Measurements from ENCODE around the gene TUBGCP4.
"Not testable (repeated sequence)": the region's sequence is repeated elsewhere in the genome, so short reads cannot be mapped to it uniquely, and the experiment has no call there.

Gene TUBGCP4

GRCh38 chr15:43370975-43371974 lies at the start of gene TUBGCP4, which contains the start of gene ZSCAN29:
Gene TUBGCP4, plus strand, starts transcription at chr15:43371101. Its CDS starts 254 bp downstream, at chr15:43371355.
Gene ZSCAN29, minus strand, starts transcription at chr15:43371043. Its CDS starts 1,130 bp downstream, at chr15:43369913.
- peak; percentile 56 to 59 for DNase-seq (ENCODE audit: low read depth in 2 of 2)

DNA sequence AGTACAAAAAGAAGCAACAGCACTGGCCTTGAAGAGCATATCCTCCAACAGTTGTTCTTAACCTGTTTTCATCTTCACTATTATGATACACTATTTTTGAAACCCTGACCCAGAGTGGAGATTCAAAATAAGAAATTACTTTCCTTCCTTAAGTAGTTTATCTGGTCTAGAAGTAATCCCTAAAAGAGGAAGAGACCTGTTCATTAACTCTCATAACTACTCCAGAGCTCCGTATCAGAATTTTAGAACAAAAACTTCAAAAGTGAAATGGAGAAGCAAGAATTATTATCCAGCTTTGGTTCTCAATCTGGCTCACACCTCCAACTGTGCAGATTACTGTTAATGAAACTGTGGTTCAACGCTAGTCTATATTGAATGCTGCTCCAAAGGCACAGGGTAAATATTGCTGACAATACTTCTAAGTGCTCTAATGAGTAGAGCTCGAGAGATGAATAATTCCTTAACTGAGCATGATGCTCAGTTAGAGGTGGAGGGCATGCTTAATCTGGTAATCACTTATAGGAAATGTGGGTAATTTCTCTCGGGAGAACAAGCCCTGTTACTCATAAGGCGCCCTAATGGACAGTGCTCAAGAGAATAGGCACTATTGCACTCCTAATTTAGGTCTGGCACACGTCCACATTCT lies 45.7 kb upstream of the TUBGCP4 start:
- no peak for DNase-seq (ENCODE audit: low read depth in 2 of 2)

GRCh38 chr15:43329217-43329959 lies 41.5 kb upstream of the TUBGCP4 start:
- DNase-seq (ENCODE audit: low read depth in 2 of 2), result peak in 1 of 2 donors; percentile 0

GRCh38 chr15:43329960-43330779 lies 40.7 kb upstream of the TUBGCP4 start, which contains the start of gene LCMT2:
Gene LCMT2, minus strand, starts transcription at chr15:43330573. Its CDS starts 84 bp downstream, at chr15:43330489.
- DNase-seq (ENCODE audit: low read depth in 2 of 2), result peak; percentile 81 to 82

DNA sequence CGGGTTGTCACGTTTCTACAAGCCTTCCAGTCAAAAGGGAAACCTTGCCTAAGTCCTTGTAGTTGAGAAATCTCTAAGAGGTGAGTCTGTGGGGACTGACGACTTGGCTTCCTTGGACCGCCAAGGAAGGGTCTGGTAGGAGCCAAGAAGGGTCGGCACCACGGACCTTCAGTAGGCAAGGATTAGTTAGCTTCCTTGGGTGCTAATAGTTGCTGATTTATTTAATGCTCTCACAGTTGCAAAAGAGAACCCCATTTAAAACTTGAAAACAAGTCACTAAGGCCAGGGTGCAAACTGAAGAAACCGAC lies 40.2 kb upstream of the TUBGCP4 start:
- DNase-seq (ENCODE audit: low read depth in 2 of 2), result no peak

GRCh38 chr15:43346305-43346704 lies 24.6 kb upstream of the TUBGCP4 start:
- no peak for DNase-seq (ENCODE audit: low read depth in 2 of 2)

DNA sequence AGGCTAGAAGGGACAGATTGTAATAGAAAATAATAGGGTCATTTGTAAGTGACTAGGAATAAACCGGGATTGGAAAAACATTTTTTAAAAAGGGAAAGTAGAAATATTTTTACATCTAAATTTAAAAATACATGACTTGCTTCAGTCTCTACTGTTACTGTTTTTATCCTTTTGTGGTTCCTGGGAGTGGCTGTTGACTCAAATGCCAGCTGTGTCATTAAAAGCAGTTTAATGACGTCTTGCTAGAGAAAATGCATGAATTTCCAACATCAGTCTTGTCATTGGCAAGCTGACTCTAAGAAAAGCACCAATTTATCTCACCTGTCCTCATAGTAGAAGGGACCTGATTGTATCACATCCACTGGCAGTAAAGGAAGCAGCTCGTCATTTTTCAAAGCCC lies 23.8 kb upstream of the TUBGCP4 start:
- no peak for DNase-seq (ENCODE audit: low read depth in 2 of 2)

DNA sequence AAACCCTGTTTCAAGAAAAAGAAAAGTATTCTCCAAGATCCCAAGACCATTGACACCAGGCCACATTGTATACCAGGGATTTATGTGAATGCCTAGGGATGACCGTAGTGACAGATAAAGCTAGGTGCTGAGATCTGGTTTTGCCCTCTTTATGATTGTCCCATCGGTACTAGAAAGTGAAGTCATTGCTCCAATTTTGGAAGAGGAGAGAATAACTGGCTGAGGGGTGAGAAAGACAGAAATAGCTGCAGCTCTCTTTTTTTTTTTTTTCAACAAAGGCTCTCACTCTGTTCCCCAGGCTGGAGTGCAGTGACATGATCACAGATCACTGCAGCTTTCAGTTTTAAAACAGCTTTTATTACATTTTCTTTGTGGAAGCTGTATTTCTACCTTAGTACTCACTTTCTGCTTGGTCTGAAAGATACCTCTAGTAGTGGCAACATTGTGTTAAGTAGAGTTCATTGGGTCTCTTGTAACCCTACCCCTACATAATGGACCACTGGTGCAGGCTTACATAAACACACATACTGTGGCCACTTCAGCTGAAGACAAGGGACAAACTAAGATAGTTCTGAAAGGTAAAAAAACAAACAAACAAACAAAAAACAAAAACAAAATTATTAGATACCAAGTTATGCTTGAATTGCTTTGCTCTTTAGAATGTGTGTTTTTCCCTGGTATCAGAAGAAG lies 18.1 kb upstream of the TUBGCP4 start:
- no peak for DNase-seq (ENCODE audit: low read depth in 2 of 2)

DNA sequence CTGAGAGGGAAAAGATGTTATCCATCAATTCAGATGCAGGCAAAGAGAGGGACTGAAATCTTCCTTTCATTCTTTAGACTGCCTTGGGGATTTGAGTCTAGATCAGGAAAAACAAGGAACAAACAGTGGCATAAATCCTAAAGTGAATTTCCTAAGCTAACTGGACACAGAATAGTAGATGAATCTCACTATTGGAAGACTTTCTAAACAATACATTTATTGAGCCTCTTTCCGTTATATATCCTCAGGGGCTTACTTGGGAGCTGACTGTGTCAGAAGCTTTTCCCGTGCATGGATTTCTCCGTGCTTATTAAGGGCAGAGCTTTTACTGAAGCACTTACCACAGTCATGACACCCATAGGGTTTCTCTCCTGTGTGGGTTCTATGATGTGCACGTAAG lies 10.1 kb upstream of the TUBGCP4 start:
- DNase-seq (ENCODE audit: low read depth in 2 of 2), result no peak

DNA sequence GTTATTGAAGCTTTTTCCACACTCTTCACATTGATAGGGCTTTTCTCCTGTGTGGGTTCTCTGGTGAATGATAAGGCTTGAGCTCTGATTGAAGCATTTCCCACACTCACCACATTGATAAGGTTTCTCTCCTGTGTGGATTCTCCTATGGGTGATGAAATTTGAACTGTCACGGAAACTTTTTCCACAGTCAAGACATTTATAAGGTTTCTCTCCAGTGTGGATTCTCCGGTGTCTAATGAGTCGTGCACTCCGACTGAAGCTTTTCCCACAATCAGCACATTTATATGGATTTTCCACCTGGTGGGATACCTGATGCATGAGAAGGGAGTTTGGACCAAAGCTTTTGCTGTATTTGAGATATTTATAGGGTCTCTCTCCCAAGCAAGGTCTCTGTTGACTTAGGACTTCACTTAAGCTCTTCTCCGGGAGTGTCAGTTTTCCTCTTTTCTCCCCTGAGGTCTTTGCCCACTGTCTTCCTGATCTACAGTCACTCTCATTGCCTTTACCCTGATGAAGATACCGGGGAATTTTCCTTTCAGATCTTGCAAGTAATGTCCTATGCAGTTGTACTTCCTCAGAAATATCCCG lies 9.5 kb upstream of the TUBGCP4 start:
- no peak for DNase-seq (ENCODE audit: low read depth in 2 of 2)

DNA sequence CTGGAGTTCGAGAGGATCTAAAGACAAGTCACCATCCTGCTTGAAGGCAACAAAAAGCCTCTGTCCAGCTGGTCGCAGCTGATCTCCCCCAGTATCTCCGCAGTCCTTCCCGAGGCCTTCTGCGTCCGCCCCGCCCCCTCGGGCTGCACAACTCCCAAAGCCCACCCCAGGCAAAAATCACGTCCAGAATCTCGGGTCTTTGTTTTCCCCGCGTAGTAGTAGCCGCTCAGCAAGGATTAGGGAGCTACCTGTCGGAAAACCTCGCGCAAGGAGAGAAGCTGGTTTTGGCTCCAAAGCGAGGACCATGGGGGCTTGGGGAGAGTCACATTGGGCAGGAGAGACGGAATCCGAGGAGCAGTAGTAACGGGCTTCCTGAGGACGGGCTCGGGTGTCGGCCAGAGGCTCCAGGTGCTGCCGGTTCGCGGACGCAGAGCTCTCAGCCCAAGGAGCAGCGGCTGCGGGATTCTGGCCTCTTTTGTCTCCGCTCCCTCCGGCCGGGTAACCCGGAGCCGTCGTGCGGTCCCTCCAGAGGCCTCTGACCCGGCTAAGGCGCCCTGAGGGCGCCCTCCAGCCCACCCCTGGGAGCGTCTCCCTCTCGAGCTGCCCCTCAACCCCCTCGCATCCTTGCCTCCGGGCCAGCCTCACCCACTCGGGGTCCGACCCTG lies 459 bp upstream of the TUBGCP4 start:
- DNase-seq (ENCODE audit: low read depth in 2 of 2), result no peak

DNA sequence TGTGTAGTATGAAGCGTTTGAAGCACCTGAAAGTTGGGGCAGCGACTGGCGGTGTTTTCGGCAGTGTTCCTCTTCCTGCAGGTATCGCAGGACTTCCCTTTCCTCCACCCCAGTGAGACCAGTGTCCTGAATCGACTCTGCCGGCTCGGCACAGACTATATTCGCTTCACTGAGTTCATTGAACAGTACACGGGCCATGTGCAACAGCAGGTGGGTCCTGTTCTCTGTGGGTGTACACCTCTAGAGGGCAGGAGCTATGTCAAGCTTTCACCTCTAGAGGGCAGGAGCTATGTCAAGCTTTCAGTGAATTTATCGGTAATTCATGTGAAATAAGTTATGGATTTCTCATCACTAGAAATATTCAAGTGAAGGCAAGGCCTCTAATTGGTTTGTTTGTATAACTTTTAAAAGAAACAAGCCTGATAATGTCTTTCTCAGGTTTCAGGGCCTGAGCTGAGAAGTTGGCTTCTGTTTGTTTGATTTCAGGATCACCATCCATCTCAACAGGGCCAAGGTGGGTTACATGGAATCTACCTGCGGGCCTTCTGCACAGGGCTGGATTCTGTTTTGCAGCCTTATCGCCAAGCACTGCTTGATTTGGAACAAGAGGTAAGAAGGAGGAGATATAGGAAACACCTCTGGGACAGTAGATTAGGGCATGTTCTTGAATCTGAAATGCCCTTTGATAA lies 5.3 kb downstream of the TUBGCP4 start:
- DNase-seq (ENCODE audit: low read depth in 2 of 2), result no peak

DNA sequence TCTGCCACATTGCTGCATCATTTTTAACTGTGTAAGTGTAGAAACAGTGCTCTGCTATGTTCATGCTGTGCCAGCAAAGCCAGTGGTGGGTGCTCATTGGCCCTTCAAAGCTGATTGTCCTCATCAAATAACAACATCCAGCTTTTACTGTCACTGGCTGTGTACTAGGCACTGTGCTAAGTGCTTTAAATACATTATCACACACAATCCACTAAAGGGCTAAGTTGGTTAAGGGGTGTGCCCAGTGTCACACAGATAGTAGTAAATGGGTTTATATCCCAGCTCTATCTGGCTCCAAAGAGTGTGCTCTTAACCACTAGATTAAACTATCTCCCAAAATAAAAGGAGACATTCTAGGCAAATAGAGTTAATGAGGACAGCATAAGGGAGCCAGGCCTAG lies 7.7 kb downstream of the TUBGCP4 start:
- no peak for DNase-seq (ENCODE audit: low read depth in 2 of 2)

- DNase-seq (ENCODE audit: low read depth in 2 of 2), result no peak
These were observed 11.4 kb downstream of the TUBGCP4 start for GRCh38 chr15:43382310-43382709.

DNA sequence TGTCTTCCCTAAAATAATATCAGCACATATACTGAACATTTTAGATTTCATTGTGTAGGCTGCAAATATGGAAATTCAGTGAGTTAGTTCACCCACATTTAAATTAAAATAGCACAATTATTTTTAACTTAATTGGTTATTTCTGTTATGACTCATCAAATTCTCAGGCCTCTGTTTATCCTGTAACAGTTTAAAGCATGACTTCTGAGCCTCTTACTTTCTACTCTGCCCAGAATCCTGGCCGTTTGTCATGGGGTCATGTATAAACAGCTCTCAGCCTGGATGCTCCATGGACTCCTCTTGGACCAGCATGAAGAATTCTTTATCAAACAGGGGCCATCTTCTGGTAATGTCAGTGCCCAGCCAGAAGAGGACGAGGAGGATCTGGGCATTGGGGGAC lies 12.2 kb downstream of the TUBGCP4 start:
- no peak for DNase-seq (ENCODE audit: low read depth in 2 of 2)

- DNase-seq (ENCODE audit: low read depth in 2 of 2), result no peak
These were observed 19.8 kb downstream of the TUBGCP4 start for GRCh38 chr15:43390723-43391122.

DNA sequence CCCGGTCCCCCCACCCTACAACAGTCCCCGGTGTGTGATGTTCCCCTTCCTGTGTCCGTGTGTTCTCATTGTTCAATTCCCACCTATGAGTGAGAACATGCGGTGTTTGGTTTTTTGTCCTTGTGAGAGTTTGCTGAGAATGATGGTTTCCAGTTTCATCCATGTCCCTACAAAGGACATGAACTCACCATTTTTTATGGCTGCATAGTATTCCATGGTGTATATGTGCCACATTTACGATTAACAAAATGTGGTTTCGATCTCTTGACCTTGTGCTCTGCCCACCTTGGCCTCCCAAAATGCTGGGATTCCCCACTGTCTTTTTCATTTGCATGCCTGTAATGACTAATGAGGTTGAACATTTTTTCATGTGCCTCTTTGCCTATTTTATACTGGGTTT lies 22.7 kb downstream of the TUBGCP4 start:
- DNase-seq (ENCODE audit: low read depth in 2 of 2), result not testable (repeated sequence)

- no peak for DNase-seq (ENCODE audit: low read depth in 2 of 2)
These were observed 31.4 kb downstream of the TUBGCP4 start for GRCh38 chr15:43402255-43402654.

GRCh38 chr15:43403616-43404015 lies 32.7 kb downstream of the TUBGCP4 start:
- no peak for DNase-seq (ENCODE audit: low read depth in 2 of 2)

Measured in stimulated activated CD8-positive, alpha-beta memory T cell treated with anti-CD3 and anti-CD28 coated beads, Interleukin-7, amount 100 ng/mL, for 1 hour (primary cell).